ENCODE measurements around the gene UNCX. TPM values are rescaled to one million over a fixed set of nuclear protein-coding genes. Genes with fewer than 3 reads are reported as not detected.
A peak's percentile ranks its signal among the peaks of the same experiment; 100 is the strongest.
"Not testable (repeated sequence)": the region's sequence is repeated elsewhere in the genome, so short reads cannot be mapped to it uniquely, and the experiment has no call there.

UNCX gene
- total and polyA plus RNA-seq, 8 donors = not detected

DNA sequence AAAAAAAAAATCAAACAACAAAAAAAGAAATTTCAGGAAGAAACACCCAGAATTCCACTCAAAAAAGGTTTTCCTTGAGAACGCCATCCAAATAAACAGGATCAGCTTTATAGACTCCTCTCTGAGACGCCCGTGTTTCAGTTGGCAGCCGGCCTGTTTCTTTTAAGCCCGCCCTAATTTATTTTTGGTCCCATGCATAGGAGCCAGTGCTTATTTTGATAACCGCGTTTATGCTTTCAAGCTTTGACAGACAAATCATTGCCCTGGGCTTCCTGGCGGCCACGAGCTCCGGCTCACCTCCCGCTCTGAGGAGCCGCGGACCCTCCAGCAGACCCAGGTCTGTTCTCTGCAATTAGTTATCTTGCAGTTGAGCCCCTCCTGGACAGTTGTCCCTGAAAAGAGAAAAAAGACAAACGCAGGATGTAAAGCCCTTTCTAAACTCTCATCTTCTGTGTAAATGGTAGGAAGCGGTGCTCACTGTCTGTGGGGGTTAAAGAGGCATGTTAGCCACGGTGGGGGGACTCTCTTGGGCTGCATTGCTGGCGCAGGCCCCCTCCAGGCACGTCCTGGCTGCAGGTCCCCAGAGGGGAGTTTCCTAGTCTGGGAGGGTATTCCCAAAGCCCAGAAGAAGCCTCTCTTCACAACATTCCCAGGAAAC, 22.2 kb upstream of the UNCX start:
- intact Hi-C loops (cut with DNase I) = no loop called here
- H3K4me3 ChIP-seq = no peak overlapping the region
- 17 to 20% methylated on average over 18 of the region's 18 CpGs for WGBS, 2 donors
- no peaks in the 10 kb centered on the region for H3K9me3 ChIP-seq
- H3K27ac ChIP-seq = no peak overlapping the region
- H3K27me3 ChIP-seq = peaks cover 0 to 21% (median 5%) of the 10 kb centered on the region in 4 donors
- no peak for FAIRE-seq
- DNase-seq = no peak
- H3K36me3 ChIP-seq = no peaks in the 10 kb centered on the region
- TF ChIP-seq, protein P1, sequence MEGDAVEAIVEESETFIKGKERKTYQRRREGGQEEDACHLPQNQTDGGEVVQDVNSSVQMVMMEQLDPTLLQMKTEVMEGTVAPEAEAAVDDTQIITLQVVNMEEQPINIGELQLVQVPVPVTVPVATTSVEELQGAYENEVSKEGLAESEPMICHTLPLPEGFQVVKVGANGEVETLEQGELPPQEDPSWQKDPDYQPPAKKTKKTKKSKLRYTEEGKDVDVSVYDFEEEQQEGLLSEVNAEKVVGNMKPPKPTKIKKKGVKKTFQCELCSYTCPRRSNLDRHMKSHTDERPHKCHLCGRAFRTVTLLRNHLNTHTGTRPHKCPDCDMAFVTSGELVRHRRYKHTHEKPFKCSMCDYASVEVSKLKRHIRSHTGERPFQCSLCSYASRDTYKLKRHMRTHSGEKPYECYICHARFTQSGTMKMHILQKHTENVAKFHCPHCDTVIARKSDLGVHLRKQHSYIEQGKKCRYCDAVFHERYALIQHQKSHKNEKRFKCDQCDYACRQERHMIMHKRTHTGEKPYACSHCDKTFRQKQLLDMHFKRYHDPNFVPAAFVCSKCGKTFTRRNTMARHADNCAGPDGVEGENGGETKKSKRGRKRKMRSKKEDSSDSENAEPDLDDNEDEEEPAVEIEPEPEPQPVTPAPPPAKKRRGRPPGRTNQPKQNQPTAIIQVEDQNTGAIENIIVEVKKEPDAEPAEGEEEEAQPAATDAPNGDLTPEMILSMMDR (IDR thresholded peaks at IDR 0.05) = no peak
- H3K4me1 ChIP-seq = no peaks in the 10 kb centered on the region
- no peak for ATAC-seq

DNA sequence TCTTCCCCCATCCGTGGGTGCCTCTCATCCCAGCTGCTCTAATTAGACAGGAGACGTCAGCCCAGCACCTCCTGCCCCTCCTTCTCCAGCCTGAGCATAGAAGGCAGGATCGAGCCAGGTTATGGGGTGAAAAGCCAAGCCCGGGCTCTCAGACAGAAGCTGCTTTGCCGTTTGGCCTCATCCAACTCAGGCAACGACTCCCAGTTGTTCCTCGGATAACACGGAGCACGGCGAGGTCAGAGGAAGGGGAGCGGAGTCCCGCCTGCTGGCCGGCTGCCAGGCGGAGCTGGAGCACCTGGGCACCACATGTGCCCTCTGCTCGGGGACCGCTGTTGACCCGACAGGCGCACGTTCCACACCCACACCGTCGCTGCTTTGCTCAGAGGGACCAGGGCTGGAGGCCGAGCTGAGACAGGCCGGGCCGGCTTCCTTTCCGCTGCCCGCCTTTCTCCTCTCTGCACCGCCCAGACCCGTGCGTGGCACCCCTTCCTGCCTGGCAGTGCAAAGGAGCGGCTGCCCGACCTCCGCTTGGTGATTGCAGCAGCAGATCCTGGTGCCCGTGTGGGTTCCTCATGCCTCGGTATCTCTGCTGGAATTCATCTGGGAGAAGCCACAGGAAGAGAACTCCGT, 21.6 kb upstream of the UNCX start:
- no peak for FAIRE-seq
- peak in 2 of 6 donors; percentile 60 to 71 for DNase-seq
- Histone ChIP-seq H3K4me1 (no peaks in the 10 kb centered on the region), H3K27me3 (peaks cover 0 to 21% (median 5%) of the 10 kb centered on the region in 4 donors), H3K36me3 (no peaks in the 10 kb centered on the region), H3K4me3 (no peak overlapping the region), H3K9me3 (no peaks in the 10 kb centered on the region), H3K27ac (no peak overlapping the region)
- TF ChIP-seq, protein P1 (IDR thresholded peaks at IDR 0.05) = no peak
- WGBS, 2 donors = 28 to 31% methylated on average over 34 to 35 of the region's 35 CpGs
- intact Hi-C loops (cut with DNase I) = no loop called here
- no peak for ATAC-seq

DNA sequence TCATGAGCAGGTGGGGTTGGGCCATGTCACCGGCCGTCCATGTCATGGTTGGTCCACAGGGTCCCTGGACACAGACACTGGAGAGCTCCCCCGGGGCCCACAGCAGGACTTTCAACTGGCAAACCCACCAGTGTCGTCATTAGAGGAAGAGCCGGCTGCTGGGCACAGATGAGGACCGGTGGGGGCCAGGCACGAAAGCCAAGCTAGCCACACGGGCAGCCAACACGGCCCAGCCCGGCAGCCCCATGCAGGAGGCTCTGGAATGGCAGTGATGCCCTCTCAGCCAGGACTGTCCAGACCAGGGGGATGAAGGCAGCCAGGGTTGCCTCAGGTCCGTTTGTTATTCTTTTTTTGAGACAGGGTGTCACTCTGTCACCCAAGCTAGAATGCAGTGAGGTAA, 21.1 kb upstream of the UNCX start:
- TF ChIP-seq, protein P1 (IDR thresholded peaks at IDR 0.05) = no peak
- no peak overlapping the region for H3K27ac ChIP-seq
- DNase-seq = no peak
- no peak overlapping the region for H3K4me3 ChIP-seq
- 58 to 71% methylated on average over 11 of the region's 11 CpGs for WGBS, 2 donors
- no peaks in the 10 kb centered on the region for H3K4me1 ChIP-seq
- no peaks in the 10 kb centered on the region for H3K36me3 ChIP-seq
- peaks cover 0 to 21% (median 5%) of the 10 kb centered on the region in 4 donors for H3K27me3 ChIP-seq
- no peaks in the 10 kb centered on the region for H3K9me3 ChIP-seq
- ATAC-seq = no peak
- intact Hi-C loops (cut with DNase I) = no loop called here
- FAIRE-seq = no peak

DNA sequence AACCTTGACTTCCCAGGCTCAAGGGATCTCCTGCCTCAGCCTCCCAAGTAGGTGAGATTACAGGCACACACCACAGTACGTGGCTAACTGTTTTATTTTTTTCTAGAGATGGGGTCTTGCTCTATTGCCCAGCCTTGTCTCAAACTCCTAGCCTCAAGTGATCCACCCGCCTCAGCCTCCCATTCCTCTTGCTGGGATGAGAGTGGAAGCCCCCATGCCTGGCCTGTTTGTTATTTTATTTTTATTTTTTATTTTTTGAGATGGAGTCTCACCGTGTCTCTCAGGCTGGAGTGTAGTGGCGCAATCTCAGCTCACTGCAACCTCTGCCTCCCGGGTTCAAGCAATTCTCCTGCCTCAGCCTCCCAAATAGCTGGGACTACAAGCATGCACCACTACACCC, 20.6 kb upstream of the UNCX start:
- H3K27ac ChIP-seq; H3K4me3 ChIP-seq; H3K4me1 ChIP-seq; DNase-seq; intact Hi-C loops (cut with DNase I); ATAC-seq; H3K36me3 ChIP-seq; FAIRE-seq; H3K9me3 ChIP-seq: not testable (repeated sequence)
- 71 to 78% methylated on average over 5 of the region's 5 CpGs for WGBS, 2 donors
- peaks cover 0 to 21% (median 5%) of the 10 kb centered on the region in 4 donors for H3K27me3 ChIP-seq

DNA sequence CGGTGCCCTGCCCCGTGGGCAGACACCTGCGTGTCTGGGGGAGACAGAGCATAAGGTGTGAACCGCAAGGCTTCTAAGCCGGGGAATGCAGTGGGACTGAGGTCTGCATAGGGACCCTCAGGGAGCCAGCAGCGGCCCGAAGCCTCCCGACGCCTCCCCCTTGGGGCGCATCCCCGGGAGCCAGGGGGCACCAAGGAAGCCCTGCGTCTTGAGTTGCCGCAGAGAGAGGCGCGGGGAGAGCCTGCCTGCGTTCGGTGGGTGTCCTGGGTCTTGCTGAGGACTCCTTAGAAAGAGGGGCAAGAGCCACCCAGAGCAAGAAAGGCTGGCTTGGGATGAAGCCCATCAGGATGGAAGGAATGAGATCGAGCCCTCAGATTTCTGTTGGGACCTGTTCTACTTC, 18.2 kb upstream of the UNCX start:
- no peaks in the 10 kb centered on the region for H3K4me1 ChIP-seq
- intact Hi-C loops (cut with DNase I) = no loop called here
- TF ChIP-seq, protein P1 (IDR thresholded peaks at IDR 0.05) = no peak
- ATAC-seq (no peak), FAIRE-seq (no peak), DNase-seq (no peak)
- no peaks in the 10 kb centered on the region for H3K9me3 ChIP-seq
- H3K27me3 ChIP-seq = peaks cover 0 to 24% (median 4%) of the 10 kb centered on the region in 4 donors
- no peaks in the 10 kb centered on the region for H3K36me3 ChIP-seq
- 61 to 71% methylated on average over 14 to 18 of the region's 18 CpGs for WGBS, 2 donors
- H3K27ac ChIP-seq = no peak overlapping the region
- no peak overlapping the region for H3K4me3 ChIP-seq

All from pancreas (tissue), 10 donors.